Measurements from ENCODE around the gene BRCA1. TPM values are rescaled to one million over a fixed set of nuclear protein-coding genes. Genes with fewer than 3 reads are reported as not detected.

BRCA1 gene
- total RNA-seq, 2 experiments from 2014 or later, result 84.3 to 102 TPM

Other genes starting within 250 kb of the BRCA1 start
- not detected for gene G6PC1, start 224.6 kb downstream of the BRCA1 start, total RNA-seq
- 10 to 100 TPM; 34.1 to 41.9 TPM for gene AARSD1, start 160.9 kb downstream of the BRCA1 start, total RNA-seq
- gene PTGES3L, start 145.3 kb downstream of the BRCA1 start, total RNA-seq, result under 1 TPM in 1 of 2 experiments, not detected in 1; 0.30 TPM
- 10 to 100 TPM; 16.9 to 17.4 TPM for gene RUNDC1, start 144.8 kb downstream of the BRCA1 start, total RNA-seq
- 100 to 1,000 TPM; 889 to 934 TPM for gene RPL27, start 126.9 kb downstream of the BRCA1 start, total RNA-seq
- 100 to 1,000 TPM; 125 to 175 TPM for gene IFI35, start 118.6 kb downstream of the BRCA1 start, total RNA-seq
- 10 to 100 TPM; 10.7 to 16.8 TPM for gene VAT1, start 103.0 kb downstream of the BRCA1 start, total RNA-seq
- not detected for gene RND2, start 100.1 kb downstream of the BRCA1 start, total RNA-seq
- 10 to 100 TPM; 46.0 to 53.0 TPM for gene NBR1, start 45.9 kb upstream of the BRCA1 start, total RNA-seq
- 10 to 100 TPM; 13.8 to 23.1 TPM for gene TMEM106A, start 86.5 kb upstream of the BRCA1 start, total RNA-seq
- gene CCDC200, start 103.3 kb upstream of the BRCA1 start, total RNA-seq, result not detected
- 1,000 to 10,000 TPM; 3,839 to 7,603 TPM for gene RNU2-1, start 108.6 kb upstream of the BRCA1 start, total RNA-seq

Data from activated CD8-positive, alpha-beta memory T cell treated with anti-CD3 and anti-CD28 coated beads, Interleukin-2, amount 10 ng/mL, durations not matched to agents 7 days and 5 days (primary cell).